K562 (cell line): ENCODE measurements around the gene AMBRA1. TPM values are rescaled to one million over a fixed set of nuclear protein-coding genes. Genes with fewer than 3 reads are reported as not detected.
A peak's percentile ranks its signal among the peaks of the same experiment; 100 is the strongest.

Experiments used
- CHD7 ChIP-seq: fragments of 200-600 bp; sonication (generic); IDR thresholded peaks from one replicate; pipeline ENCODE4 v1.6.1; 2012; ENCODE audit warnings: mild to moderate bottlenecking, low read depth, low read length, inconsistent platforms
- E2F8 ChIP-seq: fragments of 450-650 bp; IDR thresholded peaks from 2 replicates; pipeline ENCODE4 v1.7.1; 2018; ENCODE audit warnings: mild to moderate bottlenecking, low read depth; ENCODE audit not compliant: partially characterized antibody
- NFE2L1 ChIP-seq: fragments of 450-650 bp; IDR thresholded peaks from 2 replicates; pipeline ENCODE4 v1.6.1; 2016; ENCODE audit warnings: missing genetic modification characterization, low read depth, mild to moderate bottlenecking, missing compliant biosample characterization, moderate library complexity, borderline replicate concordance
- PHB ChIP-seq: fragments of 250-450 bp; sonication (Bioruptor Pico); IDR thresholded peaks from 2 replicates; pipeline ENCODE4 v1.5.0; 2021
- RBM39 ChIP-seq: fragments of 200-400 bp; formaldehyde crosslinking; optimal IDR thresholded peaks from 2 replicates; pipeline ENCODE3; 2018; ENCODE audit warnings: low read depth, low read length
- RCOR1 ChIP-seq, 2 experiments: IDR thresholded peaks; 2 replicates each; pipeline ENCODE4 v1.6.1; 2012; ENCODE audit warnings: low read depth in 2 of 2, low read length in 2 of 2, borderline replicate concordance in 1 of 2, improper control_type of control experiment in 1 of 2
- TCF3 ChIP-seq: sonication (generic); formaldehyde crosslinking; IDR thresholded peaks from 2 replicates; pipeline ENCODE4 v1.4.0; 2020; ENCODE audit warnings: mild to moderate bottlenecking, missing genetic modification reagents
- TOE1 ChIP-seq, 2 experiments: fragments of 450-650 bp in 1 of 2; sonication (generic) in 1 of 2; formaldehyde crosslinking in 1 of 2; IDR thresholded peaks; 2 replicates each; pipeline versions ENCODE4 v1.7.1 to v1.8.0; 2016 to 2022; ENCODE audit warnings: borderline replicate concordance in 2 of 2, mild to moderate bottlenecking in 2 of 2, antibody characterized with exemption in 1 of 2, inconsistent platforms in 1 of 2, low read depth in 1 of 2, missing genetic modification reagents in 1 of 2, moderate library complexity in 1 of 2
- ZNF589 ChIP-seq: fragments of 200-800 bp; sonication (Bioruptor generic); IDR thresholded peaks from 2 replicates; pipeline ENCODE4 v1.6.1; 2016; ENCODE audit warnings: low read depth, missing genetic modification characterization, missing compliant biosample characterization
- ZNF740 ChIP-seq, 3 experiments: fragments of 200-800 bp in 1 of 3; sonication (Bioruptor generic) in 1 of 3; sonication (generic) in 1 of 3; formaldehyde crosslinking in 1 of 3; IDR thresholded peaks; 2 replicates each; pipeline versions ENCODE4 v1.6.1 to v1.8.0; 2016 to 2022; ENCODE audit warnings: mild to moderate bottlenecking in 2 of 3, missing compliant biosample characterization in 2 of 3, missing genetic modification characterization in 2 of 3, missing genetic modification reagents in 1 of 3
- polyA plus RNA-seq, 8 experiments: library from polyadenylated mRNA; depleted of rRNA in 4 of 8; stranded (reverse) in 5 of 8; unstranded in 3 of 8; fragments of >200 nt; fragmentation: Nextera tagmentation in 2 of 8; fragmentation: Illumina TruSeq in 1 of 8; extraction: Ambion mirVana in 2 of 8; extraction: Trizol in 1 of 8; gene quantifications; 2 replicates each; pipeline versions ENCODE4 v1.2.1 to v1.2.3, GENCODE V29; 2011 to 2014; ENCODE audit warnings: inconsistent platforms in 1 of 8, missing spikeins in 1 of 8
- total RNA-seq, 7 experiments: library from RNA; depleted of rRNA in 6 of 7; stranded (reverse); fragments of >200 nt in 6 of 7; fragmentation: Illumina TruSeq in 2 of 7; extraction: Trizol in 2 of 7; gene quantifications; 2 replicates each; pipeline versions ENCODE4 v1.2.1 to v1.2.3, GENCODE V29; 2011 to 2021; ENCODE audit warnings: low replicate concordance in 1 of 7

Gene AMBRA1
- total and polyA plus RNA-seq, 9 of the 15 experiments (the other 6 are each of a cell fraction or from before 2014, with no cell fraction given): 0.15 to 24.5 (median 13.0) TPM

- TF ChIP-seq CHD7 (no peak), PHB (CRISPR knock-in tag) (no peak), E2F8 (no peak), NFE2L1 (tag) (no peak), RCOR1 (IDR thresholded peaks at IDR 0.05; ENCODE audit: borderline replicate concordance in 1 of 2, low read depth in 2 of 2, low read length in 2 of 2) (no peak), RBM39 (no peak), ZNF589 (no peak), TCF3 (peak; percentile 68), ZNF740 (CRISPR knock-in tag; IDR thresholded peaks at IDR 0.05) (no peak), ZNF740 (tag; IDR thresholded peaks at IDR 0.05) (no peak), TOE1 (IDR thresholded peaks at IDR 0.05; ENCODE audit: borderline replicate concordance) (no peak), TOE1 (CRISPR knock-in tag; IDR thresholded peaks at IDR 0.05; ENCODE audit: borderline replicate concordance, low read depth) (no peak)
Observed at GRCh38 chr11:46426233-46426991, 167.4 kb downstream of the AMBRA1 start (continued).
